Astrocyte (in vitro differentiated cells and primary cell): ENCODE data around the gene SEMA3G. TPM values are rescaled to one million over a fixed set of nuclear protein-coding genes. Genes with fewer than 3 reads are reported as not detected.

ENCODE experiments used
- DNase-seq: peaks from one replicate; pipeline ENCODE4 v3.0.0-alpha.2; 2010; ENCODE audit warnings: low read depth
- FAIRE-seq: peaks from 2 replicates; lab custom pipeline; 2011; peaks lifted over from hg19 to GRCh38; lab: Jason Lieb, UNC
- H2AFZ ChIP-seq: 2 replicates; pipeline ENCODE4 v1.6.0; 2012; ENCODE audit warnings: low read depth, low read length, inconsistent platforms
- H3K27ac ChIP-seq: 2 replicates; pipeline ENCODE4 v1.5.1; 2011; ENCODE audit warnings: low read depth, low read length, inconsistent platforms
- H3K27me3 ChIP-seq: 2 replicates; pipeline ENCODE4 v1.6.0; 2011; ENCODE audit warnings: low read length, inconsistent platforms; ENCODE audit not compliant: insufficient read depth
- H3K36me3 ChIP-seq: 2 replicates; pipeline ENCODE4 v1.5.1; 2011; ENCODE audit warnings: low read length, inconsistent platforms; ENCODE audit not compliant: insufficient read depth
- H3K4me1 ChIP-seq: 2 replicates; pipeline ENCODE4 v1.5.1; 2011; ENCODE audit warnings: low read length, inconsistent platforms; ENCODE audit not compliant: insufficient read depth
- H3K4me2 ChIP-seq: 2 replicates; pipeline ENCODE4 v1.6.0; 2012; ENCODE audit warnings: low read length, inconsistent platforms
- H3K4me3 ChIP-seq: 2 replicates; pipeline ENCODE4 v1.5.1; 2011; ENCODE audit warnings: low read depth, mild to moderate bottlenecking, low read length, inconsistent platforms; ENCODE audit not compliant: insufficient read depth
- H3K79me2 ChIP-seq: 2 replicates; pipeline ENCODE4 v1.6.0; 2012; ENCODE audit warnings: mild to moderate bottlenecking, low read length, inconsistent platforms; ENCODE audit not compliant: insufficient read depth
- H3K9ac ChIP-seq: 2 replicates; pipeline ENCODE4 v1.6.0; 2012; ENCODE audit warnings: mild to moderate bottlenecking, low read length, inconsistent platforms
- H3K9me3 ChIP-seq: 2 replicates; pipeline ENCODE4 v1.5.1; 2012; ENCODE audit warnings: low read depth, mild to moderate bottlenecking, low read length, inconsistent platforms; ENCODE audit not compliant: insufficient read depth
- H4K20me1 ChIP-seq: 2 replicates; pipeline ENCODE4 v1.6.0; 2012; ENCODE audit warnings: low read length, inconsistent platforms; ENCODE audit not compliant: insufficient read depth
- H3K27ac Mint-ChIP-seq: one replicate; pipeline ENCODE4 v1.8.0; 2021; ENCODE audit warnings: mild to moderate bottlenecking, mixed read lengths; ENCODE audit not compliant: unreplicated experiment
- H3K27me3 Mint-ChIP-seq: one replicate; pipeline ENCODE4 v1.8.0; 2021; ENCODE audit warnings: low read depth, mixed read lengths; ENCODE audit not compliant: unreplicated experiment
- H3K36me3 Mint-ChIP-seq: one replicate; pipeline ENCODE4 v1.8.0; 2021; ENCODE audit warnings: low read depth, mixed read lengths; ENCODE audit not compliant: unreplicated experiment
- H3K4me1 Mint-ChIP-seq: one replicate; pipeline ENCODE4 v1.8.0; 2021; ENCODE audit warnings: low read depth, mixed read lengths; ENCODE audit not compliant: unreplicated experiment
- H3K4me3 Mint-ChIP-seq: one replicate; pipeline ENCODE4 v1.8.0; 2021; ENCODE audit warnings: mild to moderate bottlenecking, moderate library complexity, mixed read lengths; ENCODE audit not compliant: unreplicated experiment
- H3K9me3 Mint-ChIP-seq: one replicate; pipeline ENCODE4 v1.8.0; 2021; ENCODE audit warnings: mild to moderate bottlenecking, mixed read lengths; ENCODE audit not compliant: unreplicated experiment
- EZH2 ChIP-seq: IDR thresholded peaks from 2 replicates; pipeline ENCODE4 v1.6.1; 2012; ENCODE audit warnings: mild to moderate bottlenecking, low read length, inconsistent platforms; ENCODE audit not compliant: insufficient read depth
- total RNA-seq: library from RNA; stranded (reverse); gene quantifications from 2 replicates; pipeline ENCODE4 v1.2.1, GENCODE V29; 2021
- TF ChIP-seq, protein P1 (sequence below): IDR thresholded peaks from 2 replicates; pipeline ENCODE4 v1.5.1; 2011; ENCODE audit warnings: low read depth, mild to moderate bottlenecking, inconsistent platforms, low read length, moderate library complexity; ENCODE audit not compliant: insufficient read depth

Gene SEMA3G
- total RNA-seq, 1 donor from 2014 or later: 0.09 TPM

DNA sequence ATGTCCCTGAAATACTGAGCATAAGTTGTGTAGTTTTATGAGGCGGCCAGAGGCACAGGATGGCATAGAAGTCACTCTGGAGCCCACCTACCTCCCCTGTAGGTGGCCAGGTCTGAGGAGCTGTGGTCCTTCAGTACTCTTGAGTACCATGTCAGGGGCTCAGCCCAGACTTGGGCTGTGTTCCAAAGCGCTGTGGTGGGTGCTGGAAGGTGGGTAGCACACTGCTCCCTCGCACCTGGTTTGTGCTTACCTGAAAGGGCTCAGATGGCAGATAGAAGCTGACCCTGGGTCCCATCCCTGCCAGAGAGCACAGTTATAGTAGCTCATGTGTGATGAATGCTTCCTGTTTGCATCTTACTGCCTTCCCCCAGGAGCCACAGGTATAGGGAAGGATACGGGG lies 26.0 kb upstream of the SEMA3G start:
- peaks cover under 1% of the 10 kb centered on the region for H3K4me1 ChIP-seq
- FAIRE-seq: no peak
- no peaks in the 10 kb centered on the region for H3K9me3 Mint-ChIP-seq
- no peak overlapping the region for H3K4me3 ChIP-seq
- H3K36me3 ChIP-seq: peaks cover 39% of the 10 kb centered on the region
- DNase-seq: no peak
- H3K27me3 ChIP-seq: no peaks in the 10 kb centered on the region
- H3K4me1 Mint-ChIP-seq: peaks cover 2% of the 10 kb centered on the region
- H3K27ac ChIP-seq: no peak overlapping the region
- H3K4me2 ChIP-seq: no peak overlapping the region
- no peak overlapping the region for H3K27ac Mint-ChIP-seq
- H3K9me3 ChIP-seq: no peaks in the 10 kb centered on the region
- H2AFZ ChIP-seq: no peak overlapping the region
- no peak overlapping the region for H3K9ac ChIP-seq
- no peak for TF ChIP-seq EZH2
- TF ChIP-seq, protein P1, sequence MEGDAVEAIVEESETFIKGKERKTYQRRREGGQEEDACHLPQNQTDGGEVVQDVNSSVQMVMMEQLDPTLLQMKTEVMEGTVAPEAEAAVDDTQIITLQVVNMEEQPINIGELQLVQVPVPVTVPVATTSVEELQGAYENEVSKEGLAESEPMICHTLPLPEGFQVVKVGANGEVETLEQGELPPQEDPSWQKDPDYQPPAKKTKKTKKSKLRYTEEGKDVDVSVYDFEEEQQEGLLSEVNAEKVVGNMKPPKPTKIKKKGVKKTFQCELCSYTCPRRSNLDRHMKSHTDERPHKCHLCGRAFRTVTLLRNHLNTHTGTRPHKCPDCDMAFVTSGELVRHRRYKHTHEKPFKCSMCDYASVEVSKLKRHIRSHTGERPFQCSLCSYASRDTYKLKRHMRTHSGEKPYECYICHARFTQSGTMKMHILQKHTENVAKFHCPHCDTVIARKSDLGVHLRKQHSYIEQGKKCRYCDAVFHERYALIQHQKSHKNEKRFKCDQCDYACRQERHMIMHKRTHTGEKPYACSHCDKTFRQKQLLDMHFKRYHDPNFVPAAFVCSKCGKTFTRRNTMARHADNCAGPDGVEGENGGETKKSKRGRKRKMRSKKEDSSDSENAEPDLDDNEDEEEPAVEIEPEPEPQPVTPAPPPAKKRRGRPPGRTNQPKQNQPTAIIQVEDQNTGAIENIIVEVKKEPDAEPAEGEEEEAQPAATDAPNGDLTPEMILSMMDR: no peak
- H3K36me3 Mint-ChIP-seq: peaks cover 19% of the 10 kb centered on the region
- no peak overlapping the region for H3K4me3 Mint-ChIP-seq
- no peaks in the 10 kb centered on the region for H3K27me3 Mint-ChIP-seq
- H3K79me2 ChIP-seq: peaks cover 42% of the 10 kb centered on the region
- H4K20me1 ChIP-seq: peaks cover 77% of the 10 kb centered on the region

DNA sequence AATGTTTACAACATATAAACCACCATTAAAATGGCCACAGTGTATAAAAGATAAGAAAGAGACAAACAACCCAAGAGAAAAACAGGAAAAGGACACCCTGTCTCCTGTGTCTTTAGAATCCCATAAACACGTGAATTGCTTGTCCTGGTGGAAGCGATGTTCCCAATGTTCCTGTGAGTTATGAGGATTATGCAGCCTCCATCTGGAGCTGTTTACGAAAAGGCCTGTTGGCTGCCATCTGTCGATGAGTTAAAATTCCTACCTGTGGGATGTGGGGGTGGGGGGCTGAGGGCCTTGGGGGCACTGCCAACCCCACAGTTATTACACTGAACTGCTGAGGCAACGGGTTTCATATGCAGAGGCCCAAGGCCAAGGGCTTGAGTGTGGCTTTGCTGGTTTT lies 24.1 kb upstream of the SEMA3G start:
- no peak overlapping the region for H3K27ac Mint-ChIP-seq
- TF ChIP-seq, protein P1: no peak
- no peak for TF ChIP-seq EZH2

DNA sequence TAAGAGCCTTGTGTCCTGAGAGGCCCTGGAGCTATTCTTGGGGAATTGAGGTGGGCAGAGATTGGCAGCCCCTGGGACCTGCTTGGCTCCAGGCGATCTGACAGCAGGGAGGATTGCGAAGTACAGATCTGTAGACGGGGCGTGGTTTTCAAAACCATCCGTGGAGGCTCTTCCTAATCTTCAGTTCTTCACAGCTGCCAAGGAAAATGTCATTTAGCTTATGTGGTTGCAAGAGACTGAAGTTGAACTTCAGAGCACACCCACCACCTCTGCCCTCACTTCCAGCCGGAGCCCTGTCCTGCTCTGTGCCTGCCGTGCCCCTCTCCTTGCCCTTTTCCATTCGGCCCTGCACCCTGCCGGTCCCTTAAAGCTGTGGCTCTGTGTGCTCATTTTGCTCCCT lies 23.4 kb upstream of the SEMA3G start:
- Histone ChIP-seq H3K27ac (no peak overlapping the region), H3K36me3 (peaks cover 22% of the 10 kb centered on the region), H3K9me3 (no peaks in the 10 kb centered on the region), H3K9ac (no peak overlapping the region), H3K4me3 (no peak overlapping the region), H3K79me2 (peaks cover 61% of the 10 kb centered on the region), H3K4me1 (peaks cover 6% of the 10 kb centered on the region), H3K4me2 (no peak overlapping the region), H2AFZ (no peak overlapping the region), H4K20me1 (peaks cover 93% of the 10 kb centered on the region), H3K27me3 (no peaks in the 10 kb centered on the region)
- Mint-ChIP-seq H3K27ac (no peak overlapping the region), H3K36me3 (peaks cover 19% of the 10 kb centered on the region), H3K4me3 (no peak overlapping the region), H3K4me1 (peaks cover 4% of the 10 kb centered on the region), H3K9me3 (no peaks in the 10 kb centered on the region), H3K27me3 (no peaks in the 10 kb centered on the region)
- TF ChIP-seq EZH2: no peak
- TF ChIP-seq, protein P1: no peak
- DNase-seq (no peak), FAIRE-seq (no peak)

More for the DNA sequence above, 24.1 kb upstream of the SEMA3G start:
- Histone ChIP-seq H3K4me2 (no peak overlapping the region), H3K79me2 (peaks cover 59% of the 10 kb centered on the region), H3K27ac (no peak overlapping the region), H3K36me3 (peaks cover 28% of the 10 kb centered on the region), H2AFZ (no peak overlapping the region), H3K9me3 (no peaks in the 10 kb centered on the region), H3K4me3 (no peak overlapping the region), H3K9ac (no peak overlapping the region), H4K20me1 (peaks cover 93% of the 10 kb centered on the region), H3K27me3 (no peaks in the 10 kb centered on the region), H3K4me1 (peaks cover 6% of the 10 kb centered on the region)
- no peaks in the 10 kb centered on the region for H3K9me3 Mint-ChIP-seq
- DNase-seq: no peak
- H3K4me1 Mint-ChIP-seq: peaks cover 4% of the 10 kb centered on the region
- H3K36me3 Mint-ChIP-seq: peaks cover 21% of the 10 kb centered on the region
- FAIRE-seq: no peak
- H3K27me3 Mint-ChIP-seq: no peaks in the 10 kb centered on the region
- no peak overlapping the region for H3K4me3 Mint-ChIP-seq
